Loucy (cell line): ENCODE measurements around the gene IL17C.

Source experiments
- H2AFZ ChIP-seq: fragments of 200-600 bp; sonication (generic); 2 replicates; pipeline ENCODE4 v1.6.0; 2016; ENCODE audit warnings: antibody characterized with exemption, mild to moderate bottlenecking, low read length, moderate library complexity
- H3F3A ChIP-seq: fragments of 200-600 bp; 2 replicates; pipeline ENCODE4 v1.6.0; 2016; ENCODE audit warnings: antibody characterized with exemption, low read depth, mild to moderate bottlenecking
- H3K27me3 ChIP-seq: fragments of 200-600 bp; sonication (generic); 2 replicates; pipeline ENCODE4 v1.6.1; 2014; ENCODE audit warnings: low read length, mild to moderate bottlenecking; ENCODE audit not compliant: insufficient read depth, poor library complexity, severe bottlenecking
- H3K36me3 ChIP-seq: fragments of 200-600 bp; sonication (generic); 2 replicates; pipeline ENCODE4 v1.6.1; 2016; ENCODE audit warnings: low read length; ENCODE audit not compliant: insufficient read depth
- H3K4me1 ChIP-seq: fragments of 200-600 bp; sonication (generic); 2 replicates; pipeline ENCODE4 v1.5.1; 2014; ENCODE audit warnings: low read length, mild to moderate bottlenecking; ENCODE audit not compliant: insufficient read depth, poor library complexity, severe bottlenecking
- H3K4me2 ChIP-seq: fragments of 200-600 bp; sonication (generic); 2 replicates; pipeline ENCODE4 v1.6.0; 2014; ENCODE audit warnings: antibody characterized with exemption, low read length, low read depth, mild to moderate bottlenecking; ENCODE audit not compliant: poor library complexity, severe bottlenecking
- H3K4me3 ChIP-seq: fragments of 200-600 bp; sonication (generic); 2 replicates; pipeline ENCODE4 v1.5.1; 2014; ENCODE audit warnings: low read length, mild to moderate bottlenecking, mixed read lengths; ENCODE audit not compliant: poor library complexity, severe bottlenecking
- H3K79me2 ChIP-seq: fragments of 200-600 bp; sonication (generic); 2 replicates; pipeline ENCODE4 v1.6.1; 2014; ENCODE audit warnings: low read length; ENCODE audit not compliant: insufficient read depth
- H3K9ac ChIP-seq: fragments of 200-600 bp; sonication (generic); 2 replicates; pipeline ENCODE4 v1.6.0; 2014; ENCODE audit warnings: mild to moderate bottlenecking, low read depth, low read length, moderate library complexity; ENCODE audit not compliant: poor library complexity, severe bottlenecking
- H3K9me2 ChIP-seq: fragments of 200-600 bp; sonication (generic); replicated peaks from 2 replicates; pipeline ENCODE4 v1.6.1; 2016; ENCODE audit warnings: low read depth, low read length, mixed read lengths
- H3K9me3 ChIP-seq: fragments of 200-600 bp; sonication (generic); 2 replicates; pipeline ENCODE4 v1.6.1; 2014; ENCODE audit warnings: mild to moderate bottlenecking, antibody characterized with exemption, low read length, low read depth; ENCODE audit not compliant: insufficient read depth
- H4K20me1 ChIP-seq: fragments of 200-600 bp; sonication (generic); 2 replicates; pipeline ENCODE4 v1.6.0; 2014; ENCODE audit warnings: antibody characterized with exemption, low read length, mild to moderate bottlenecking; ENCODE audit not compliant: insufficient read depth, poor library complexity, severe bottlenecking
- CTCF ChIP-seq: fragments of 200-600 bp; sonication (generic); conservative IDR thresholded peaks from 2 replicates; pipeline ENCODE4 v1.5.1; 2014; ENCODE audit warnings: mild to moderate bottlenecking, antibody characterized with exemption, low read length
- EZH2phosphoT487 ChIP-seq: fragments of 200-600 bp; IDR thresholded peaks from 2 replicates; pipeline ENCODE4 v1.6.1; 2018; ENCODE audit warnings: antibody characterized with exemption, mild to moderate bottlenecking, moderate library complexity, borderline replicate concordance

IL17C gene

GRCh38 chr16:88652762-88653063, 14.3 kb downstream of the IL17C start:
- Histone ChIP-seq H3K79me2 (peaks cover 23% of the 10 kb centered on the region), H3K27me3 (no peaks in the 10 kb centered on the region), H3K9me3 (no peaks in the 10 kb centered on the region), H3K4me3 (no peak overlapping the region), H3K9me2 (no peaks in the 10 kb centered on the region), H3K36me3 (no peaks in the 10 kb centered on the region; the same call in 1 of the 2 replicates), H2AFZ (no peak overlapping the region), H3K4me2 (no peak overlapping the region), H3K4me1 (peaks cover 5% of the 10 kb centered on the region), H3K9ac (no peak overlapping the region), H4K20me1 (peaks cover 12% of the 10 kb centered on the region), H3F3A (no peaks in the 10 kb centered on the region)
- TF ChIP-seq EZH2phosphoT487 (no peak), CTCF (no peak)

- Histone ChIP-seq H3K4me2 (no peak overlapping the region), H3K4me3 (no peak overlapping the region), H2AFZ (no peak overlapping the region), H3K36me3 (no peaks in the 10 kb centered on the region; the same call in 1 of the 2 replicates), H3K27me3 (no peaks in the 10 kb centered on the region), H3K9me3 (no peaks in the 10 kb centered on the region), H3K79me2 (peaks cover 20% of the 10 kb centered on the region), H3F3A (no peaks in the 10 kb centered on the region), H3K4me1 (peaks cover 5% of the 10 kb centered on the region), H3K9me2 (no peaks in the 10 kb centered on the region), H4K20me1 (peaks cover 12% of the 10 kb centered on the region), H3K9ac (no peak overlapping the region)
- TF ChIP-seq EZH2phosphoT487 (no peak), CTCF (no peak)
These were observed 14.7 kb downstream of the IL17C start for GRCh38 chr16:88653101-88653500.

GRCh38 chr16:88653596-88654362, 15.4 kb downstream of the IL17C start:
- Histone ChIP-seq H3K9me3 (no peaks in the 10 kb centered on the region), H3K79me2 (peaks cover 18% of the 10 kb centered on the region), H3K36me3 (no peaks in the 10 kb centered on the region; the same call in 1 of the 2 replicates), H3K9ac (no peak overlapping the region), H3K27me3 (no peaks in the 10 kb centered on the region), H3K9me2 (no peaks in the 10 kb centered on the region), H3K4me3 (no peak overlapping the region), H3K4me2 (no peak overlapping the region), H3K4me1 (peaks cover 5% of the 10 kb centered on the region), H3F3A (no peaks in the 10 kb centered on the region), H2AFZ (no peak overlapping the region), H4K20me1 (peaks cover 12% of the 10 kb centered on the region)
- TF ChIP-seq CTCF (no peak), EZH2phosphoT487 (no peak)
